ENCODE data around the gene CSRNP3.

DNA sequence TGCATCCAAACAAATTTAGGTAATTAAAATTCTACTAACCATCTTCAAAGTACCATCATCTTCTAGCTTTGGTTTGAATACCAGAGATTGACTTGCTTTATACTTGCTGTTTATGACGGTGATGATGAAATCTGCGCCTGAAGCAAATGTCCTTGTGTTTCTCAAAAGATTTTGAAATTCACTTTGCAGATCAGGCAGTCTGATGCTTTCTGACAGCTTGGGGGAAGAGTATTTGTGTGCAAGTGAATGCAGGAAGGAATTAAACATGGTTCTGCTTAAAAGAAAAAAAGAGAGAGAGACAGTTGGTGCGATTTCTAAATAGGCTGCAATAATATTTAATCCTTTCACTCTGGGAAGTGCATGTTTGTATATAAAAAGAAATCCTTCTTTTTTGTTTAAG is 29.6 kb downstream of the CSRNP3 start:
- TF ChIP-seq, protein P1, sequence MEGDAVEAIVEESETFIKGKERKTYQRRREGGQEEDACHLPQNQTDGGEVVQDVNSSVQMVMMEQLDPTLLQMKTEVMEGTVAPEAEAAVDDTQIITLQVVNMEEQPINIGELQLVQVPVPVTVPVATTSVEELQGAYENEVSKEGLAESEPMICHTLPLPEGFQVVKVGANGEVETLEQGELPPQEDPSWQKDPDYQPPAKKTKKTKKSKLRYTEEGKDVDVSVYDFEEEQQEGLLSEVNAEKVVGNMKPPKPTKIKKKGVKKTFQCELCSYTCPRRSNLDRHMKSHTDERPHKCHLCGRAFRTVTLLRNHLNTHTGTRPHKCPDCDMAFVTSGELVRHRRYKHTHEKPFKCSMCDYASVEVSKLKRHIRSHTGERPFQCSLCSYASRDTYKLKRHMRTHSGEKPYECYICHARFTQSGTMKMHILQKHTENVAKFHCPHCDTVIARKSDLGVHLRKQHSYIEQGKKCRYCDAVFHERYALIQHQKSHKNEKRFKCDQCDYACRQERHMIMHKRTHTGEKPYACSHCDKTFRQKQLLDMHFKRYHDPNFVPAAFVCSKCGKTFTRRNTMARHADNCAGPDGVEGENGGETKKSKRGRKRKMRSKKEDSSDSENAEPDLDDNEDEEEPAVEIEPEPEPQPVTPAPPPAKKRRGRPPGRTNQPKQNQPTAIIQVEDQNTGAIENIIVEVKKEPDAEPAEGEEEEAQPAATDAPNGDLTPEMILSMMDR (IDR thresholded peaks at IDR 0.05): no peak
- TF ChIP-seq EP300 (IDR thresholded peaks at IDR 0.05) (no peak), POLR2A (IDR thresholded peaks at IDR 0.05) (no peak)

All from ovary (tissue), 3 donors.